HCT116 (cell line): Measurements from ENCODE around the gene FANCD2. TPM values are rescaled to one million over a fixed set of nuclear protein-coding genes. Genes with fewer than 3 reads are reported as not detected.

Source experiments
- ATAC-seq: fragments of 200-7000 bp; cut with Tn5 transposase; 2 replicates; pipeline ENCODE4 v1.9.1; 2020; ENCODE audit warnings: mild to moderate bottlenecking, moderate library complexity
- BruUV-seq: library from RNA; stranded (reverse); fragments of 400-500 nt; replicated peaks from 2 replicates; lab custom pipeline; 2021; lab: Mats Ljungman, UMichigan
- CTCF ChIA-PET: fragments of 300-600 bp; sonication (Branson Sonifier 250); formaldehyde crosslinking; loops from one replicate; lab custom pipeline; 2021; ENCODE audit warnings: antibody characterized with exemption; lab: Charles Lee
- POLR2A ChIA-PET: fragments of 300-600, 350-600 bp; sonication (Branson Sonifier 250); formaldehyde crosslinking; loops from one replicate; lab custom pipeline; 2021; ENCODE audit warnings: antibody characterized with exemption; lab: Charles Lee
- RAD21 ChIA-PET, 2 experiments: fragments of 300-600 bp; sonication (Branson Sonifier 250); formaldehyde crosslinking; loops; one replicate each; lab custom pipeline; 2023; ENCODE audit warnings: low total read pairs in 2 of 2; ENCODE audit not compliant: uncharacterized antibody in 2 of 2, unreplicated experiment in 2 of 2, low non-redundant PET in 1 of 2; lab: Charles Lee
- DNase-seq: peaks from one replicate; pipeline ENCODE4 v3.0.0-alpha.2; 2010; ENCODE audit warnings: low read depth, low spot score
- H2AFZ ChIP-seq: fragments of 200-600 bp; shearing (Covaris generic), sonication (generic); 2 replicates; pipeline ENCODE4 v1.6.1; 2017; ENCODE audit warnings: low read depth, mixed run types, mixed read lengths, antibody characterized with exemption, low read length; ENCODE audit not compliant: poor library complexity, severe bottlenecking
- H3K27ac ChIP-seq: 2 replicates; pipeline ENCODE4 v1.5.1; 2012; ENCODE audit warnings: low read depth, low read length
- H3K27me3 ChIP-seq: fragments of 200-600 bp; sonication (generic); 2 replicates; pipeline ENCODE4 v1.6.1; 2016; ENCODE audit warnings: mixed run types, low read length, mixed read lengths; ENCODE audit not compliant: insufficient read depth
- H3K36me3 ChIP-seq, 2 experiments: fragments of 200-500 bp in 1 of 2; fragments of 200-600 bp in 1 of 2; sonication (Bioruptor generic) in 1 of 2; sonication (generic) in 1 of 2; 2 replicates each; pipeline versions ENCODE4 v1.5.1 to v1.6.1; 2014 to 2016; ENCODE audit warnings: low read length in 2 of 2, inconsistent platforms in 1 of 2, mixed read lengths in 1 of 2, mixed run types in 1 of 2; ENCODE audit not compliant: insufficient read depth in 2 of 2, control insufficient read depth in 1 of 2
- H3K4me1 ChIP-seq, 2 experiments: fragments of 200-600 bp in 1 of 2; sonication (generic) in 1 of 2; 2 replicates each; pipeline versions ENCODE4 v1.5.1 to v1.6.1; 2012 to 2017; ENCODE audit warnings: low read length in 2 of 2, inconsistent platforms in 1 of 2, mild to moderate bottlenecking in 1 of 2, mixed read lengths in 1 of 2, mixed run types in 1 of 2, moderate library complexity in 1 of 2; ENCODE audit not compliant: insufficient read depth in 2 of 2, control insufficient read depth in 1 of 2
- H3K4me2 ChIP-seq: fragments of 200-600 bp; sonication (generic); 2 replicates; pipeline ENCODE4 v1.6.1; 2017; ENCODE audit warnings: mixed run types, low read length, mixed read lengths
- H3K4me3 ChIP-seq, 2 experiments: fragments of 200-600 bp in 1 of 2; sonication (generic) in 1 of 2; replicated peaks in 1 of 2; 2 replicates each; pipeline ENCODE4 v1.5.1; 2011 to 2016; ENCODE audit warnings: low read length in 2 of 2, control low read depth in 1 of 2, low read depth in 1 of 2, mild to moderate bottlenecking in 1 of 2, mixed read lengths in 1 of 2, mixed run types in 1 of 2
- H3K79me2 ChIP-seq: fragments of 200-600 bp; sonication (generic); 2 replicates; pipeline ENCODE4 v1.6.1; 2017; ENCODE audit warnings: mild to moderate bottlenecking, mixed run types, low read length, moderate library complexity, mixed read lengths; ENCODE audit not compliant: insufficient read depth
- H3K9ac ChIP-seq: fragments of 200-600 bp; sonication (generic); 2 replicates; pipeline ENCODE4 v1.6.1; 2016; ENCODE audit warnings: low read length, mixed read lengths
- H3K9me2 ChIP-seq: fragments of 200-600 bp; sonication (generic), shearing (Covaris generic); 2 replicates; pipeline ENCODE4 v1.6.1; 2017; ENCODE audit warnings: mixed run types, mild to moderate bottlenecking, moderate library complexity; ENCODE audit not compliant: insufficient read depth
- H3K9me3 ChIP-seq, 2 experiments: fragments of 200-500 bp in 1 of 2; fragments of 200-600 bp in 1 of 2; sonication (Bioruptor generic) in 1 of 2; sonication (generic) in 1 of 2; 2 replicates each; pipeline ENCODE4 v1.6.1; 2014 to 2017; ENCODE audit warnings: low read length in 2 of 2, mixed read lengths in 2 of 2, inconsistent platforms in 1 of 2, low read depth in 1 of 2, mild to moderate bottlenecking in 1 of 2, mixed run types in 1 of 2, moderate library complexity in 1 of 2; ENCODE audit not compliant: control insufficient read depth in 1 of 2, insufficient read depth in 1 of 2
- H4K20me1 ChIP-seq: fragments of 200-600 bp; sonication (generic), shearing (Covaris generic); 2 replicates; pipeline ENCODE4 v1.6.1; 2017; ENCODE audit warnings: mixed run types, mild to moderate bottlenecking, moderate library complexity; ENCODE audit not compliant: insufficient read depth
- CBX3 ChIP-seq: IDR thresholded peaks from 2 replicates; pipeline ENCODE4 v1.6.1; 2012; ENCODE audit warnings: low read depth
- EGR1 ChIP-seq: IDR thresholded peaks from 2 replicates; pipeline ENCODE4 v1.6.1; 2012; ENCODE audit warnings: low read depth
- POLR2A ChIP-seq: IDR thresholded peaks from 2 replicates; pipeline ENCODE4 v1.7.0; 2011; ENCODE audit warnings: borderline replicate concordance; ENCODE audit not compliant: insufficient read depth, insufficient read length; ENCODE audit errors: extremely low read depth
- REST ChIP-seq: IDR thresholded peaks from 2 replicates; pipeline ENCODE4 v1.6.1; 2012; ENCODE audit warnings: low read depth
- SP1 ChIP-seq: IDR thresholded peaks from 2 replicates; pipeline ENCODE4 v1.6.1; 2012; ENCODE audit warnings: low read depth
- ZFX ChIP-seq: fragments of 450-650 bp; IDR thresholded peaks from 2 replicates; pipeline ENCODE4 v1.6.1; 2017
- intact Hi-C: fragments of 100-400 bp; cut with micrococcal nuclease; formaldehyde crosslinking; loops from 2 replicates; pipeline ENCODE4 v1.10.0; 2022
- total RNA-seq: library from RNA; stranded (reverse); gene quantifications from one replicate; pipeline ENCODE4 v1.2.1, GENCODE V29; 2021; ENCODE audit not compliant: unreplicated experiment
- TF ChIP-seq, protein P1 (sequence below), 3 experiments: fragments of 200-600 bp in 1 of 3; sonication (generic) in 1 of 3; IDR thresholded peaks in 2 of 3; conservative IDR thresholded peaks in 1 of 3; 2 replicates each; pipeline ENCODE4 v1.5.1; 2012 to 2017; ENCODE audit warnings: low read depth in 2 of 3, low read length in 2 of 3, antibody characterized with exemption in 1 of 3, borderline replicate concordance in 1 of 3, control low read depth in 1 of 3, mild to moderate bottlenecking in 1 of 3, mixed read lengths in 1 of 3, mixed run types in 1 of 3, moderate library complexity in 1 of 3; ENCODE audit not compliant: insufficient read depth in 1 of 3

FANCD2 gene
- total RNA-seq, 1 experiment from 2014 or later = 50.0 TPM

DNA sequence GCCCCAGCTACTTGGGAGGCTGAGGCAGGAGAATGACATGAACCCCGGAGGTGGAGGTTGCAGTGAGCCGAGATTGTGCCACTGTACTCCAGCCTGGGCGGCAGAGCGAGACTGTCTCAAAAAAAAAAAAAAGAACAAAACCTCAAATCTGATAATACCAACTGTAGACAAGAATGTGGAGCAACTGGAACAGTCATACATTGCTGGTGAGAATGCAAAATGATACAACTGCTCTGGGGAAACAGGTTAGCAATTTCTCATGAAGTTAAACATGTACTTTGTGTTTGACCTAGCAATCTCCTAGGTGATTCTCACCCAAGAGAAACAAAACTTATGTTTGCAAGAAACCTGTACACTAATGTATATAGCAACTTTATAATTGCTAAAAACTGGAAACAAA, 110.9 kb downstream of the FANCD2 start:
- no peak for TF ChIP-seq ZFX
- TF ChIP-seq POLR2A = no peak
- TF ChIP-seq, protein P1, sequence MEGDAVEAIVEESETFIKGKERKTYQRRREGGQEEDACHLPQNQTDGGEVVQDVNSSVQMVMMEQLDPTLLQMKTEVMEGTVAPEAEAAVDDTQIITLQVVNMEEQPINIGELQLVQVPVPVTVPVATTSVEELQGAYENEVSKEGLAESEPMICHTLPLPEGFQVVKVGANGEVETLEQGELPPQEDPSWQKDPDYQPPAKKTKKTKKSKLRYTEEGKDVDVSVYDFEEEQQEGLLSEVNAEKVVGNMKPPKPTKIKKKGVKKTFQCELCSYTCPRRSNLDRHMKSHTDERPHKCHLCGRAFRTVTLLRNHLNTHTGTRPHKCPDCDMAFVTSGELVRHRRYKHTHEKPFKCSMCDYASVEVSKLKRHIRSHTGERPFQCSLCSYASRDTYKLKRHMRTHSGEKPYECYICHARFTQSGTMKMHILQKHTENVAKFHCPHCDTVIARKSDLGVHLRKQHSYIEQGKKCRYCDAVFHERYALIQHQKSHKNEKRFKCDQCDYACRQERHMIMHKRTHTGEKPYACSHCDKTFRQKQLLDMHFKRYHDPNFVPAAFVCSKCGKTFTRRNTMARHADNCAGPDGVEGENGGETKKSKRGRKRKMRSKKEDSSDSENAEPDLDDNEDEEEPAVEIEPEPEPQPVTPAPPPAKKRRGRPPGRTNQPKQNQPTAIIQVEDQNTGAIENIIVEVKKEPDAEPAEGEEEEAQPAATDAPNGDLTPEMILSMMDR (IDR thresholded peaks at IDR 0.05 in 2 of 3, conservative IDR thresholded peaks at IDR 0.05 in 1 of 3; ENCODE audit: borderline replicate concordance in 1 of 3, insufficient read depth in 1 of 3, low read depth in 2 of 3, low read length in 2 of 3) = no peak
- TF ChIP-seq REST = no peak
- TF ChIP-seq EGR1 = no peak
- no peak for TF ChIP-seq SP1
- TF ChIP-seq CBX3 = no peak

More for the DNA sequence above, 110.9 kb downstream of the FANCD2 start:
- BruUV-seq = no TSS peak
- Histone ChIP-seq H3K36me3 (no peaks in the 10 kb centered on the region), H3K79me2 (peaks cover 4% of the 10 kb centered on the region), H3K9ac (no peak overlapping the region), H3K4me1 (peaks cover 4 to 7% of the 10 kb centered on the region in 2 experiments; a peak in 3 of 4 replicates), H3K27me3 (no peaks in the 10 kb centered on the region), H3K4me3 (no peak overlapping the region), H3K9me3 (no peaks in the 10 kb centered on the region), H2AFZ (no peak overlapping the region), H3K4me2 (no peak overlapping the region), H3K9me2 (no peaks in the 10 kb centered on the region), H4K20me1 (no peaks in the 10 kb centered on the region), H3K27ac (no peak overlapping the region)
- intact Hi-C loops = no loop called here
- ChIA-PET RAD21 (no interaction called here), CTCF (no interaction called here), POLR2A (no interaction called here)
- ATAC-seq = no peak
- no peak for DNase-seq
